GM12878 (cell line): ENCODE measurements around the gene ST8SIA1. TPM values are rescaled to one million over a fixed set of nuclear protein-coding genes. Genes with fewer than 3 reads are reported as not detected.
"Not testable (repeated sequence)": the region's sequence is repeated elsewhere in the genome, so short reads cannot be mapped to it uniquely, and the experiment has no call there.

Source experiments
- ATAC-seq: fragments of 200-7000 bp; cut with Tn5 transposase; 3 replicates; pipeline ENCODE4 v1.9.1; 2020; ENCODE audit warnings: mild to moderate bottlenecking, moderate library complexity
- BruUV-seq: library from RNA; stranded (reverse); fragments of 400-500 nt; replicated peaks from 2 replicates; lab custom pipeline; 2021; lab: Mats Ljungman, UMichigan
- CTCF ChIA-PET: fragments of 300-600 bp; sonication (Branson Sonifier 250); formaldehyde crosslinking; extraction: SDS; loops from one replicate; lab custom pipeline; 2021; ENCODE audit warnings: inconsistent platforms; lab: Yijun Ruan, JAX
- POLR2A ChIA-PET: fragments of 350-600 bp; formaldehyde crosslinking; extraction: SDS; loops from one replicate; lab custom pipeline; 2021; ENCODE audit warnings: inconsistent platforms; lab: Charles Lee
- RAD21 ChIA-PET: fragments of 300-600 bp; sonication (Branson Sonifier 250); formaldehyde crosslinking; loops from one replicate; lab custom pipeline; 2023; ENCODE audit warnings: antibody characterized with exemption; ENCODE audit not compliant: unreplicated experiment; lab: Charles Lee
- SMC1A ChIA-PET: fragments of 300-600 bp; sonication (Branson Sonifier 250); formaldehyde crosslinking; loops from one replicate; lab custom pipeline; 2023; ENCODE audit not compliant: unreplicated experiment, uncharacterized antibody; lab: Charles Lee
- DNase-seq: peaks from one replicate; pipeline ENCODE4 v3.0.0-alpha.2; 2011; ENCODE audit warnings: low read depth, low spot score
- FAIRE-seq: peaks from 3 replicates; lab custom pipeline; 2011; peaks lifted over from hg19 to GRCh38; lab: Jason Lieb, UNC
- H2AFZ ChIP-seq: 2 replicates; pipeline ENCODE4 v1.6.0; 2011; ENCODE audit warnings: low read depth, low read length, control low read depth; ENCODE audit not compliant: control insufficient read depth
- H3K27ac ChIP-seq: 2 replicates; pipeline ENCODE4 v1.5.1; 2011; ENCODE audit warnings: control low read depth; ENCODE audit not compliant: control insufficient read depth, insufficient read depth
- H3K27me3 ChIP-seq, 2 experiments: replicated peaks in 1 of 2; 2 replicates each; pipeline versions ENCODE4 v1.6.0 to v1.6.1; 2011; ENCODE audit warnings: low read length in 1 of 2; ENCODE audit not compliant: control insufficient read depth in 2 of 2, insufficient read depth in 2 of 2
- H3K36me3 ChIP-seq, 2 experiments: 2 replicates each; pipeline ENCODE4 v1.5.1; 2011; ENCODE audit warnings: low read length in 1 of 2; ENCODE audit not compliant: control insufficient read depth in 2 of 2, insufficient read depth in 2 of 2
- H3K4me1 ChIP-seq: 2 replicates; pipeline ENCODE4 v1.6.1; 2011; ENCODE audit warnings: mild to moderate bottlenecking, low read length, moderate library complexity, mixed read lengths; ENCODE audit not compliant: control insufficient read depth, insufficient read depth
- H3K4me2 ChIP-seq: 2 replicates; pipeline ENCODE4 v1.6.0; 2011; ENCODE audit warnings: control low read depth; ENCODE audit not compliant: control insufficient read depth, insufficient read depth
- H3K4me3 ChIP-seq: fragments of 200-600 bp; sonication (generic); 2 replicates; pipeline ENCODE4 v1.5.1; 2016
- H3K79me2 ChIP-seq: 2 replicates; pipeline ENCODE4 v1.6.0; 2011; ENCODE audit warnings: low read length; ENCODE audit not compliant: control insufficient read depth, insufficient read depth
- H3K9ac ChIP-seq: 2 replicates; pipeline ENCODE4 v1.8.0; 2011; ENCODE audit warnings: low read length, control low read depth, mixed read lengths; ENCODE audit not compliant: control insufficient read depth, insufficient read depth
- H3K9me3 ChIP-seq: replicated peaks from 3 replicates; pipeline ENCODE4 v1.5.1; 2011; ENCODE audit warnings: mild to moderate bottlenecking, low read length; ENCODE audit not compliant: control insufficient read depth, insufficient read depth
- H4K20me1 ChIP-seq: 2 replicates; pipeline ENCODE4 v1.6.0; 2011; ENCODE audit not compliant: control insufficient read depth, insufficient read depth
- JUNB ChIP-seq: IDR thresholded peaks from 2 replicates; pipeline ENCODE4 v1.6.1; 2016; ENCODE audit warnings: antibody characterized with exemption, mild to moderate bottlenecking
- KDM1A ChIP-seq: fragments of 200-600 bp; sonication (generic); IDR thresholded peaks from 2 replicates; pipeline ENCODE4 v1.6.1; 2016; ENCODE audit warnings: borderline replicate concordance
- NFYB ChIP-seq: IDR thresholded peaks from 2 replicates; pipeline ENCODE4 v1.6.1; 2011; ENCODE audit warnings: low read depth, mild to moderate bottlenecking, low read length, improper control_type of control experiment, moderate library complexity; ENCODE audit not compliant: insufficient read depth
- SIX5 ChIP-seq: IDR thresholded peaks from 2 replicates; pipeline ENCODE4 v1.6.1; 2011; ENCODE audit warnings: mild to moderate bottlenecking, low read depth, low read length, moderate library complexity; ENCODE audit not compliant: severe bottlenecking
- SPI1 ChIP-seq: IDR thresholded peaks from 2 replicates; pipeline ENCODE4 v1.6.1; 2011; ENCODE audit warnings: low read depth, mild to moderate bottlenecking, low read length, moderate library complexity, borderline replicate concordance; ENCODE audit not compliant: insufficient read depth
- SREBF2 ChIP-seq: IDR thresholded peaks from 2 replicates; pipeline ENCODE4 v1.6.1; 2012; ENCODE audit warnings: mild to moderate bottlenecking, low read length
- WGBS: methylation state at CpG from one replicate; pipeline ENCODE4 v1.1.6; 2016; ENCODE audit warnings: low lambda C conversion rate; ENCODE audit not compliant: insufficient replicate concordance, insufficient coverage; ENCODE audit errors: missing lambda C conversion rate; 5-methylcytosine and 5-hydroxymethylcytosine counted together
- in situ Hi-C: fragments of 300-500 bp; cut with MboI; formaldehyde crosslinking; loops from 9 replicates; pipeline ENCODE4 v1.14.3; 2018; ENCODE audit warnings: mixed read lengths
- intact Hi-C: fragments of 100-400 bp; cut with micrococcal nuclease; formaldehyde crosslinking; loops from one replicate; pipeline ENCODE4 v1.14.2; 2022; ENCODE audit not compliant: unreplicated experiment
- polyA plus RNA-seq, 11 experiments: library from polyadenylated mRNA; depleted of rRNA in 4 of 11; unstranded in 6 of 11; stranded (reverse) in 5 of 11; fragments of >200 nt; fragmentation: Nextera tagmentation in 4 of 11; fragmentation: Illumina TruSeq in 1 of 11; extraction: Ambion mirVana in 4 of 11; extraction: Trizol in 1 of 11; gene quantifications; 1 replicate in 1 of 11; 2 replicates in 10 of 11; pipeline versions ENCODE4 v1.2.1 to v1.2.3, GENCODE V29; 2011 to 2016; ENCODE audit warnings: inconsistent platforms in 2 of 11, missing spikeins in 2 of 11, low read depth in 1 of 11
- total RNA-seq, 4 experiments: library from RNA; depleted of rRNA in 3 of 4; stranded (reverse); fragments of >200 nt in 3 of 4; fragmentation: Illumina TruSeq in 1 of 4; extraction: Trizol in 1 of 4; gene quantifications; 2 replicates each; pipeline versions ENCODE4 v1.2.1 to v1.2.3, GENCODE V29; 2013 to 2021
- TF ChIP-seq, protein P1 (sequence below): fragments of 450-650 bp; formaldehyde crosslinking; IDR thresholded peaks from 2 replicates; pipeline ENCODE4 v1.4.0; 2020; ENCODE audit warnings: mild to moderate bottlenecking, moderate library complexity

Gene ST8SIA1
- total and polyA plus RNA-seq, 10 of the 15 experiments (the other 5 are each of a cell fraction or from before 2014, with no cell fraction given): 0.23 to 0.35 (median 0.23) TPM; not detected in 7

DNA sequence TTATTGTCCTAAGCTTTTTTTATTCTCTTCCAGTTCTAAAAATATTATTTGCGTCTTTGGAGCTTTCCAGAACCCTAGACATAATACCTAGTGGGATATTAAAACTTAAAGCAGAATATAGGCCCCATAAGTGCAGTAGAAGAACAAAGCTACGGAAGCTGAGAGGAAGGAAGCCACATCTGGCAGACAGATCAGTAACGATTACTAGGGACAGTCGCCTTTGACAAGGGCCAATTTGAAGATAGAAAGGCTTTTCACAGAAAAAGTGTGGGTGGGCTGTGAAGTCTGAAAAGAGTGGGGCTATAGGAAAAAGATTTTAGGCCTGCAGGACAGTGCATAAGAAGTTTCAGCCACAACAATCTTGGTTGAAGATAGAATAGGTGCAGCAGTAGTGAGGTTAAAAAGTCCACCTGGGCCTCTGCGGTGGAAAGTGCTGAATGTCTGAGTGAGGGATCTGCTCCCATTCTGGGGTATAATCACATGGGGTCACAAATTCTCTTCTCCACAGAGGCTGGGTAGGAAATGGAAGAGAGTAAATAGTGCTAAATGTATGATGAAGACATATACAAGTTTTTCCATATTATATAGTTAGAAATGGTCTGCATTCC is 174.0 kb downstream of the ST8SIA1 start:
- WGBS: 25% methylated on average over 5 of the region's 5 CpGs
- H3K27ac ChIP-seq: no peak overlapping the region
- H3K9ac ChIP-seq: no peak overlapping the region
- no peaks in the 10 kb centered on the region for H3K79me2 ChIP-seq
- no peak overlapping the region for H3K4me3 ChIP-seq
- DNase-seq: no peak
- H2AFZ ChIP-seq: no peak overlapping the region
- no peak overlapping the region for H3K4me2 ChIP-seq
- FAIRE-seq: no peak
- ATAC-seq: no peak
- ChIA-PET RAD21 (no interaction called here), POLR2A (no interaction called here), CTCF (interaction anchor here (0.7 kb wide), 1 partner anchor 283 kb away, joined by 3 read pairs; no protein-coding TSS in a partner anchor), SMC1A (no interaction called here)
- intact Hi-C loops: no loop called here
- in situ Hi-C loops: no loop called here
- no peaks in the 10 kb centered on the region for H4K20me1 ChIP-seq
- BruUV-seq: no TSS peak
- H3K9me3 ChIP-seq: no peaks in the 10 kb centered on the region
- H3K27me3 ChIP-seq: no peaks in the 10 kb centered on the region
- no peaks in the 10 kb centered on the region for H3K4me1 ChIP-seq
- H3K36me3 ChIP-seq: no peaks in the 10 kb centered on the region
- TF ChIP-seq SIX5: no peak
- TF ChIP-seq JUNB: no peak
- TF ChIP-seq, protein P1, sequence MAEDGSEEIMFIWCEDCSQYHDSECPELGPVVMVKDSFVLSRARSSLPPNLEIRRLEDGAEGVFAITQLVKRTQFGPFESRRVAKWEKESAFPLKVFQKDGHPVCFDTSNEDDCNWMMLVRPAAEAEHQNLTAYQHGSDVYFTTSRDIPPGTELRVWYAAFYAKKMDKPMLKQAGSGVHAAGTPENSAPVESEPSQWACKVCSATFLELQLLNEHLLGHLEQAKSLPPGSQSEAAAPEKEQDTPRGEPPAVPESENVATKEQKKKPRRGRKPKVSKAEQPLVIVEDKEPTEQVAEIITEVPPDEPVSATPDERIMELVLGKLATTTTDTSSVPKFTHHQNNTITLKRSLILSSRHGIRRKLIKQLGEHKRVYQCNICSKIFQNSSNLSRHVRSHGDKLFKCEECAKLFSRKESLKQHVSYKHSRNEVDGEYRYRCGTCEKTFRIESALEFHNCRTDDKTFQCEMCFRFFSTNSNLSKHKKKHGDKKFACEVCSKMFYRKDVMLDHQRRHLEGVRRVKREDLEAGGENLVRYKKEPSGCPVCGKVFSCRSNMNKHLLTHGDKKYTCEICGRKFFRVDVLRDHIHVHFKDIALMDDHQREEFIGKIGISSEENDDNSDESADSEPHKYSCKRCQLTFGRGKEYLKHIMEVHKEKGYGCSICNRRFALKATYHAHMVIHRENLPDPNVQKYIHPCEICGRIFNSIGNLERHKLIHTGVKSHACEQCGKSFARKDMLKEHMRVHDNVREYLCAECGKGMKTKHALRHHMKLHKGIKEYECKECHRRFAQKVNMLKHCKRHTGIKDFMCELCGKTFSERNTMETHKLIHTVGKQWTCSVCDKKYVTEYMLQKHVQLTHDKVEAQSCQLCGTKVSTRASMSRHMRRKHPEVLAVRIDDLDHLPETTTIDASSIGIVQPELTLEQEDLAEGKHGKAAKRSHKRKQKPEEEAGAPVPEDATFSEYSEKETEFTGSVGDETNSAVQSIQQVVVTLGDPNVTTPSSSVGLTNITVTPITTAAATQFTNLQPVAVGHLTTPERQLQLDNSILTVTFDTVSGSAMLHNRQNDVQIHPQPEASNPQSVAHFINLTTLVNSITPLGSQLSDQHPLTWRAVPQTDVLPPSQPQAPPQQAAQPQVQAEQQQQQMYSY (CRISPR knock-in tag): no peak
- TF ChIP-seq SREBF2: no peak
- no peak for TF ChIP-seq SPI1
- TF ChIP-seq KDM1A: no peak
- no peak for TF ChIP-seq NFYB

- FAIRE-seq, H3K36me3 ChIP-seq, H3K9ac ChIP-seq, H3K9me3 ChIP-seq, CTCF ChIA-PET, H3K4me2 ChIP-seq, H3K27ac ChIP-seq, H3K79me2 ChIP-seq, RAD21 ChIA-PET, H3K27me3 ChIP-seq, BruUV-seq, DNase-seq, H4K20me1 ChIP-seq, ATAC-seq, intact Hi-C loops, POLR2A ChIA-PET, H3K4me1 ChIP-seq, H3K4me3 ChIP-seq, H2AFZ ChIP-seq, in situ Hi-C loops: not testable (repeated sequence)
- WGBS: 19% methylated on average over 4 of the region's 4 CpGs
- SMC1A ChIA-PET: interaction anchor here (1.3 kb wide), 1 partner anchor 25 kb away, joined by 3 read pairs; no protein-coding TSS in a partner anchor
These were observed 185.2 kb downstream of the ST8SIA1 start for GRCh38 chr12:22149286-22149685.
